HL-60 (cell line): ENCODE results near the gene PRRG2.
"Not testable (repeated sequence)": the region's sequence is repeated elsewhere in the genome, so short reads cannot be mapped to it uniquely, and the experiment has no call there.

ENCODE experiments used
- CTCF ChIP-seq: IDR thresholded peaks from one replicate; pipeline ENCODE4 v1.5.1; 2011; ENCODE audit warnings: low read length, control low read depth, inconsistent platforms; ENCODE audit not compliant: insufficient read depth
- GABPA ChIP-seq: IDR thresholded peaks from 2 replicates; pipeline ENCODE4 v1.6.1; 2012; ENCODE audit warnings: low read depth
- POLR2AphosphoS5 ChIP-seq: IDR thresholded peaks from 2 replicates; pipeline ENCODE4 v1.6.1; 2012; ENCODE audit warnings: low read depth
- REST ChIP-seq: IDR thresholded peaks from 2 replicates; pipeline ENCODE4 v1.6.1; 2012; ENCODE audit warnings: low read depth; ENCODE audit not compliant: insufficient replicate concordance
- SPI1 ChIP-seq: IDR thresholded peaks from 2 replicates; pipeline ENCODE4 v1.6.1; 2012; ENCODE audit warnings: low read depth, mild to moderate bottlenecking, borderline replicate concordance

DNA sequence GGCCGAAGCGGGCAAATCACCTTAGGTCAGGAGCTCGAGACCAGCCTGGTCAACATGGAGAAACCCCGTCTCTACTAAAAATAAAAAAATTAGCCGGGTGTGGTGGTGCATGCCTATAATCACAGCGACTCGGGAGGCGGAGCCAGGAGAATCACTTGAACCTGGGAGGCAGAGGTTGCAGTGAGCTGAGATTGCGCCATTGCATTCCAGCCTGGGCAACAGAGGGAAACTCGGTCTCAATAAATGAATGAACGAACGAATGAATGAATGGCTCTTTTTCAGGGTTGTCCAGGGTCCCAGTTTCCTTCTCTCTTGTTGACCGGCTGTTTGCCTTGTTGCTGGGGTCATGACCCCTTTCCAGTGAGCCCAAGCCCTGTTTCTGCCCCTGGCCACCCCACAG lies 36.7 kb downstream of the PRRG2 start:
- not testable (repeated sequence) for TF ChIP-seq CTCF, REST, POLR2AphosphoS5, GABPA, SPI1
